ENCODE results near the gene PYGL.

PYGL gene

GRCh38 chr14:50871914-50872732 is 72.2 kb downstream of the PYGL start, which contains the start of gene ABHD12B:
ABHD12B (plus strand) TSS chr14:50872053; CDS start chr14:50872175, 122 bp downstream.
- H3K14ac ChIP-seq (ENCODE audit: low read length in 2 of 2) = peak within 1 kb of the TSS in 1 of 2 experiments; percentile 56
- H2AK5ac ChIP-seq (ENCODE audit: low read length, severe bottlenecking) = no peak within 1 kb of the TSS
- H2BK120ac ChIP-seq (ENCODE audit: low read depth, low read length) = no peak within 1 kb of the TSS
- peaks cover 4% of the 10 kb centered on the region for H3K4me1 ChIP-seq (ENCODE audit: control insufficient read depth, insufficient read depth, low read depth, low read length)
- peak; percentile 18 for DNase-seq
- no peaks in the 10 kb centered on the region for H3K9me3 ChIP-seq (ENCODE audit: control insufficient read depth, low read length)
- H4K8ac ChIP-seq (ENCODE audit: low read length) = peak within 1 kb of the TSS; percentile 46
- H3K23ac ChIP-seq (ENCODE audit: low read length in 2 of 2) = peak within 1 kb of the TSS in 1 of 2 experiments; percentile 86
- H3K4me2 ChIP-seq (ENCODE audit: low read length, poor library complexity, severe bottlenecking) = peak within 1 kb of the TSS; percentile 86
- no peak within 1 kb of the TSS for H3K9ac ChIP-seq (ENCODE audit: low read length)
- H3K36me3 ChIP-seq (ENCODE audit: control insufficient read depth in 1 of 2, insufficient read depth in 2 of 2, low read depth in 1 of 2, low read length in 2 of 2) = no peaks in the 10 kb centered on the region
- peak within 1 kb of the TSS; percentile 61 for H4K91ac ChIP-seq (ENCODE audit: low read length)
- H3K27me3 ChIP-seq (ENCODE audit: control insufficient read depth in 1 of 2, insufficient read depth in 1 of 2, low read length in 2 of 2) = peaks cover 37 to 54% of the 10 kb centered on the region in 2 experiments
- H3K18ac ChIP-seq (ENCODE audit: low read depth in 1 of 2, low read length in 2 of 2) = peak within 1 kb of the TSS; percentile 44 to 86
- H2AFZ ChIP-seq (ENCODE audit: low read depth, low read length) = peak within 1 kb of the TSS; percentile 80
- WGBS = 6% methylated on average over 43 of the region's 63 CpGs
- peak within 1 kb of the TSS; percentile 55 for H2BK15ac ChIP-seq (ENCODE audit: low read depth, poor library complexity, severe bottlenecking)
- peak within 1 kb of the TSS in 1 of 2 experiments; percentile 37 for H2BK12ac ChIP-seq (ENCODE audit: low read length in 2 of 2)
- no peaks in the 10 kb centered on the region for H3K79me1 ChIP-seq (replicated peaks; ENCODE audit: low read length, poor library complexity, severe bottlenecking)
- H3K27ac ChIP-seq (ENCODE audit: low read length, poor library complexity, severe bottlenecking) = no peak within 1 kb of the TSS
- H3K4ac ChIP-seq (ENCODE audit: low read depth in 1 of 2, low read length in 2 of 2) = no peak within 1 kb of the TSS
- H2BK5ac ChIP-seq (ENCODE audit: low read depth, low read length, poor library complexity, severe bottlenecking) = no peak within 1 kb of the TSS
- H3K4me3 ChIP-seq (ENCODE audit: insufficient read depth in 1 of 2, low read depth in 1 of 2, low read length in 2 of 2) = peak within 1 kb of the TSS; percentile 34 to 52

- H2BK15ac ChIP-seq (ENCODE audit: low read depth, poor library complexity, severe bottlenecking) = no peak overlapping the region
- no peaks in the 10 kb centered on the region for H3K79me1 ChIP-seq (replicated peaks; ENCODE audit: low read length, poor library complexity, severe bottlenecking)
- no peak overlapping the region for H3K4me2 ChIP-seq (ENCODE audit: low read length, poor library complexity, severe bottlenecking)
- H3K4me3 ChIP-seq (ENCODE audit: insufficient read depth in 1 of 2, low read depth in 1 of 2, low read length in 2 of 2) = no peak overlapping the region
- peaks cover 33 to 45% of the 10 kb centered on the region in 2 experiments for H3K27me3 ChIP-seq (ENCODE audit: control insufficient read depth in 1 of 2, insufficient read depth in 1 of 2, low read length in 2 of 2)
- no peak overlapping the region for H3K4ac ChIP-seq (ENCODE audit: low read depth in 1 of 2, low read length in 2 of 2)
- peak overlapping the region in 1 of 2 experiments; percentile 14 for H3K23ac ChIP-seq (ENCODE audit: low read length in 2 of 2)
- no peaks in the 10 kb centered on the region for H3K9me3 ChIP-seq (ENCODE audit: control insufficient read depth, low read length)
- 81% methylated on average over 5 of the region's 5 CpGs for WGBS
- H4K91ac ChIP-seq (ENCODE audit: low read length) = no peak overlapping the region
- no peak overlapping the region for H2AFZ ChIP-seq (ENCODE audit: low read depth, low read length)
- no peak overlapping the region for H3K9ac ChIP-seq (ENCODE audit: low read length)
- H3K4me1 ChIP-seq (ENCODE audit: control insufficient read depth, insufficient read depth, low read depth, low read length) = peaks cover 4% of the 10 kb centered on the region
- H3K27ac ChIP-seq (ENCODE audit: low read length, poor library complexity, severe bottlenecking) = no peak overlapping the region
- H2AK5ac ChIP-seq (ENCODE audit: low read length, severe bottlenecking) = no peak overlapping the region
- no peak overlapping the region for H2BK12ac ChIP-seq (ENCODE audit: low read length in 2 of 2)
- no peak overlapping the region for H3K14ac ChIP-seq (ENCODE audit: low read length in 2 of 2)
- no peak overlapping the region for H2BK120ac ChIP-seq (ENCODE audit: low read depth, low read length)
- H3K36me3 ChIP-seq (ENCODE audit: control insufficient read depth in 1 of 2, insufficient read depth in 2 of 2, low read depth in 1 of 2, low read length in 2 of 2) = no peaks in the 10 kb centered on the region
- H3K18ac ChIP-seq (ENCODE audit: low read depth in 1 of 2, low read length in 2 of 2) = no peak overlapping the region
- no peak for DNase-seq
- H2BK5ac ChIP-seq (ENCODE audit: low read depth, low read length, poor library complexity, severe bottlenecking) = no peak overlapping the region
- H4K8ac ChIP-seq (ENCODE audit: low read length) = no peak overlapping the region
Observed at GRCh38 chr14:50871228-50871627, 73.1 kb downstream of the PYGL start.

- H3K9me3 ChIP-seq (ENCODE audit: control insufficient read depth, low read length) = no peaks in the 10 kb centered on the region
- peak overlapping the region; percentile 61 for H2AFZ ChIP-seq (ENCODE audit: low read depth, low read length)
- H3K27me3 ChIP-seq (ENCODE audit: control insufficient read depth in 1 of 2, insufficient read depth in 1 of 2, low read length in 2 of 2) = peaks cover 10% of the 10 kb centered on the region in 2 experiments
- peak overlapping the region in 1 of 2 experiments; percentile 83 for H2BK12ac ChIP-seq (ENCODE audit: low read length in 2 of 2)
- H3K27ac ChIP-seq (ENCODE audit: low read length, poor library complexity, severe bottlenecking) = no peak overlapping the region
- H3K14ac ChIP-seq (ENCODE audit: low read length in 2 of 2) = no peak overlapping the region
- no peak overlapping the region for H3K4me2 ChIP-seq (ENCODE audit: low read length, poor library complexity, severe bottlenecking)
- 53% methylated on average over 11 of the region's 11 CpGs for WGBS
- no peak overlapping the region for H2BK5ac ChIP-seq (ENCODE audit: low read depth, low read length, poor library complexity, severe bottlenecking)
- H3K36me3 ChIP-seq (ENCODE audit: control insufficient read depth in 1 of 2, insufficient read depth in 2 of 2, low read depth in 1 of 2, low read length in 2 of 2) = no peaks in the 10 kb centered on the region
- no peak overlapping the region for H3K9ac ChIP-seq (ENCODE audit: low read length)
- H2BK15ac ChIP-seq (ENCODE audit: low read depth, poor library complexity, severe bottlenecking) = no peak overlapping the region
- DNase-seq = peak; percentile 65
- no peaks in the 10 kb centered on the region for H3K79me1 ChIP-seq (replicated peaks; ENCODE audit: low read length, poor library complexity, severe bottlenecking)
- no peak overlapping the region for H2BK120ac ChIP-seq (ENCODE audit: low read depth, low read length)
- H2AK5ac ChIP-seq (ENCODE audit: low read length, severe bottlenecking) = no peak overlapping the region
- H3K4me3 ChIP-seq (ENCODE audit: insufficient read depth in 1 of 2, low read depth in 1 of 2, low read length in 2 of 2) = no peak overlapping the region
- H3K23ac ChIP-seq (ENCODE audit: low read length in 2 of 2) = peak overlapping the region in 1 of 2 experiments; percentile 80
- no peak overlapping the region for H4K91ac ChIP-seq (ENCODE audit: low read length)
- H3K4me1 ChIP-seq (ENCODE audit: control insufficient read depth, insufficient read depth, low read depth, low read length) = no peaks in the 10 kb centered on the region
- peak overlapping the region in 1 of 2 experiments; percentile 5 for H3K18ac ChIP-seq (ENCODE audit: low read depth in 1 of 2, low read length in 2 of 2)
- no peak overlapping the region for H4K8ac ChIP-seq (ENCODE audit: low read length)
- no peak overlapping the region for H3K4ac ChIP-seq (ENCODE audit: low read depth in 1 of 2, low read length in 2 of 2)
Observed at GRCh38 chr14:50865391-50866076, 78.7 kb downstream of the PYGL start.

GRCh38 chr14:50864946-50865345 is 79.3 kb downstream of the PYGL start:
- Histone ChIP-seq H3K23ac (ENCODE audit: low read length in 2 of 2) (no peak overlapping the region), H3K9me3 (ENCODE audit: control insufficient read depth, low read length) (no peaks in the 10 kb centered on the region), H3K27ac (ENCODE audit: low read length, poor library complexity, severe bottlenecking) (no peak overlapping the region), H2AFZ (ENCODE audit: low read depth, low read length) (no peak overlapping the region), H4K91ac (ENCODE audit: low read length) (peak overlapping the region; percentile 46), H3K9ac (ENCODE audit: low read length) (no peak overlapping the region), H2BK12ac (ENCODE audit: low read length in 2 of 2) (peak overlapping the region in 1 of 2 experiments; percentile 15), H3K27me3 (ENCODE audit: control insufficient read depth in 1 of 2, insufficient read depth in 1 of 2, low read length in 2 of 2) (peaks cover 4% of the 10 kb centered on the region in 2 experiments), H3K4me3 (ENCODE audit: insufficient read depth in 1 of 2, low read depth in 1 of 2, low read length in 2 of 2) (no peak overlapping the region), H3K4me1 (ENCODE audit: control insufficient read depth, insufficient read depth, low read depth, low read length) (peaks cover 3% of the 10 kb centered on the region), H3K18ac (ENCODE audit: low read depth in 1 of 2, low read length in 2 of 2) (peak overlapping the region in 1 of 2 experiments; percentile 73), H3K14ac (ENCODE audit: low read length in 2 of 2) (no peak overlapping the region), H2BK120ac (ENCODE audit: low read depth, low read length) (no peak overlapping the region), H3K36me3 (ENCODE audit: control insufficient read depth in 1 of 2, insufficient read depth in 2 of 2, low read depth in 1 of 2, low read length in 2 of 2) (no peaks in the 10 kb centered on the region), H2AK5ac (ENCODE audit: low read length, severe bottlenecking) (no peak overlapping the region), H3K79me1 (replicated peaks; ENCODE audit: low read length, poor library complexity, severe bottlenecking) (no peaks in the 10 kb centered on the region), H3K4ac (ENCODE audit: low read depth in 1 of 2, low read length in 2 of 2) (no peak overlapping the region), H3K4me2 (ENCODE audit: low read length, poor library complexity, severe bottlenecking) (no peak overlapping the region), H4K8ac (ENCODE audit: low read length) (no peak overlapping the region), H2BK15ac (ENCODE audit: low read depth, poor library complexity, severe bottlenecking) (no peak overlapping the region), H2BK5ac (ENCODE audit: low read depth, low read length, poor library complexity, severe bottlenecking) (no peak overlapping the region)
- no peak for DNase-seq
- 83% methylated on average over 1 of the region's 5 CpGs for WGBS
